GM12878 (cell line): Measurements from ENCODE around the gene COA4.

Experiments
- CBX3 ChIP-seq: fragments of 200-600 bp; sonication (generic); IDR thresholded peaks from 2 replicates; pipeline ENCODE4 v1.6.1; 2016; ENCODE audit warnings: low read depth, borderline replicate concordance
- EGR1 ChIP-seq, 2 experiments: IDR thresholded peaks; 1 replicate in 1 of 2; 2 replicates in 1 of 2; pipeline ENCODE4 v1.6.1; 2011 to 2012; ENCODE audit warnings: low read depth in 2 of 2, low read length in 2 of 2, borderline replicate concordance in 1 of 2, mild to moderate bottlenecking in 1 of 2, moderate library complexity in 1 of 2
- NFYB ChIP-seq: IDR thresholded peaks from 2 replicates; pipeline ENCODE4 v1.6.1; 2011; ENCODE audit warnings: low read depth, mild to moderate bottlenecking, low read length, improper control_type of control experiment, moderate library complexity; ENCODE audit not compliant: insufficient read depth
- POLR2A ChIP-seq: IDR thresholded peaks from 2 replicates; pipeline ENCODE4 v1.6.1; 2011; ENCODE audit warnings: low read depth, mild to moderate bottlenecking, low read length
- RAD21 ChIP-seq: IDR thresholded peaks from 2 replicates; pipeline ENCODE4 v1.6.1; 2011; ENCODE audit warnings: mild to moderate bottlenecking, low read depth, low read length, moderate library complexity; ENCODE audit not compliant: insufficient read depth
- RFX5 ChIP-seq: IDR thresholded peaks from 2 replicates; pipeline ENCODE4 v1.6.1; 2011; ENCODE audit warnings: low read depth, low read length, improper control_type of control experiment
- SMAD5 ChIP-seq: IDR thresholded peaks from 2 replicates; pipeline ENCODE4 v1.6.1; 2016; ENCODE audit warnings: antibody characterized with exemption, low read depth
- SP1 ChIP-seq: IDR thresholded peaks from one replicate; pipeline ENCODE4 v1.6.1; 2011; ENCODE audit warnings: low read depth, low read length
- SUPT20H ChIP-seq: IDR thresholded peaks from 2 replicates; pipeline ENCODE4 v1.6.1; 2011; ENCODE audit warnings: low read depth, mild to moderate bottlenecking, low read length, moderate library complexity, borderline replicate concordance; ENCODE audit not compliant: control insufficient read depth
- TF ChIP-seq, protein P1 (sequence below): fragments of 450-650 bp; IDR thresholded peaks from 2 replicates; pipeline ENCODE4 v1.6.1; 2017; ENCODE audit warnings: mild to moderate bottlenecking, moderate library complexity

DNA sequence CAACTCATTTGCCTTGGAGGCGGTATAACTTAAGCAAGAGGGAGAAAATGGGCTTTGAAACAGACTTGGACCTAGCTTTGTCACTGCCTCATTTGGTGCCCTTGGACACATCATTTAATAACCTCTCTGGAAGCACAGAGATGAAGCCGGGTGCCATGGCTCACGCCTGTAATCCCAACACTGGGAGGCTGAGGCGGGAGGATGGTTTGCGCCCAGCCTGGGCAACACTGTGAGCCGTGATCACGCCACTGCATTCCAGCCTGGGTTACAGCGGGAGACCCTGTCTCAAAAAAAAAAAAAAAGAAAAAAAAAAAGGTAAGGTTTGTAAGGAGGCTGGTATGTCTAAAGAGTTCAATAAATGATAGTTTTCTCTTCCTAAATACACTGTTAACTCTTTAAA is 806 bp downstream of the COA4 start:
- TF ChIP-seq EGR1 (IDR thresholded peaks at IDR 0.05; ENCODE audit: borderline replicate concordance in 1 of 2, low read depth in 2 of 2, low read length in 2 of 2): no peak
- TF ChIP-seq NFYB: no peak
- no peak for TF ChIP-seq RFX5
- TF ChIP-seq SUPT20H: no peak
- TF ChIP-seq POLR2A: no peak
- TF ChIP-seq SMAD5: no peak
- TF ChIP-seq SP1: no peak
- TF ChIP-seq, protein P1, sequence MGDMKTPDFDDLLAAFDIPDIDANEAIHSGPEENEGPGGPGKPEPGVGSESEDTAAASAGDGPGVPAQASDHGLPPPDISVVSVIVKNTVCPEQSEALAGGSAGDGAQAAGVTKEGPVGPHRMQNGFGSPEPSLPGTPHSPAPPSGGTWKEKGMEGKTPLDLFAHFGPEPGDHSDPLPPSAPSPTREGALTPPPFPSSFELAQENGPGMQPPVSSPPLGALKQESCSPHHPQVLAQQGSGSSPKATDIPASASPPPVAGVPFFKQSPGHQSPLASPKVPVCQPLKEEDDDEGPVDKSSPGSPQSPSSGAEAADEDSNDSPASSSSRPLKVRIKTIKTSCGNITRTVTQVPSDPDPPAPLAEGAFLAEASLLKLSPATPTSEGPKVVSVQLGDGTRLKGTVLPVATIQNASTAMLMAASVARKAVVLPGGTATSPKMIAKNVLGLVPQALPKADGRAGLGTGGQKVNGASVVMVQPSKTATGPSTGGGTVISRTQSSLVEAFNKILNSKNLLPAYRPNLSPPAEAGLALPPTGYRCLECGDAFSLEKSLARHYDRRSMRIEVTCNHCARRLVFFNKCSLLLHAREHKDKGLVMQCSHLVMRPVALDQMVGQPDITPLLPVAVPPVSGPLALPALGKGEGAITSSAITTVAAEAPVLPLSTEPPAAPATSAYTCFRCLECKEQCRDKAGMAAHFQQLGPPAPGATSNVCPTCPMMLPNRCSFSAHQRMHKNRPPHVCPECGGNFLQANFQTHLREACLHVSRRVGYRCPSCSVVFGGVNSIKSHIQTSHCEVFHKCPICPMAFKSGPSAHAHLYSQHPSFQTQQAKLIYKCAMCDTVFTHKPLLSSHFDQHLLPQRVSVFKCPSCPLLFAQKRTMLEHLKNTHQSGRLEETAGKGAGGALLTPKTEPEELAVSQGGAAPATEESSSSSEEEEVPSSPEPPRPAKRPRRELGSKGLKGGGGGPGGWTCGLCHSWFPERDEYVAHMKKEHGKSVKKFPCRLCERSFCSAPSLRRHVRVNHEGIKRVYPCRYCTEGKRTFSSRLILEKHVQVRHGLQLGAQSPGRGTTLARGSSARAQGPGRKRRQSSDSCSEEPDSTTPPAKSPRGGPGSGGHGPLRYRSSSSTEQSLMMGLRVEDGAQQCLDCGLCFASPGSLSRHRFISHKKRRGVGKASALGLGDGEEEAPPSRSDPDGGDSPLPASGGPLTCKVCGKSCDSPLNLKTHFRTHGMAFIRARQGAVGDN: no peak
- TF ChIP-seq CBX3: no peak
- no peak for TF ChIP-seq RAD21
